ENCODE data around the gene TBC1D24. TPM values are rescaled to one million over a fixed set of nuclear protein-coding genes. Genes with fewer than 3 reads are reported as not detected.
A peak's percentile ranks its signal among the peaks of the same experiment; 100 is the strongest.

Gene TBC1D24
- total and polyA plus RNA-seq, 2 donors (not counting 1 experiment from before 2014, with no cell fraction given) = 7.1 to 9.4 TPM

GRCh38 chr16:2523801-2524231, 48.9 kb downstream of the TBC1D24 start:
- no peak overlapping the region for H3K27ac ChIP-seq (ENCODE audit: low read length in 2 of 2)
- Mint-ChIP-seq H3K27ac (peak overlapping the region; percentile 59), H3K9me3 (ENCODE audit: insufficient read depth) (no peaks in the 10 kb centered on the region), H3K4me3 (no peak overlapping the region), H3K27me3 (no peaks in the 10 kb centered on the region), H3K4me1 (peaks cover 34% of the 10 kb centered on the region)
- H3K9me3 ChIP-seq (ENCODE audit: control extremely low read depth in 1 of 3, control insufficient read depth in 2 of 3, insufficient read depth in 1 of 3, low read length in 2 of 3) = peaks cover 0 to 3% (median 0%) of the 10 kb centered on the region in 3 donors
- H4K20me1 ChIP-seq (ENCODE audit: control insufficient read depth, insufficient read depth, low read length, poor library complexity, severe bottlenecking) = peaks cover 31% of the 10 kb centered on the region
- WGBS (ENCODE audit: insufficient coverage) = 93% methylated on average over 6 of the region's 6 CpGs
- ChIA-PET POLR2A (no interaction called here), CTCF (no interaction called here)
- intact Hi-C loops (cut with micrococcal nuclease) = no loop called here
- peaks cover 18 to 22% of the 10 kb centered on the region in 2 donors for H3K4me1 ChIP-seq (ENCODE audit: control insufficient read depth in 2 of 2, insufficient read depth in 2 of 2, low read length in 2 of 2)
- H3K36me3 ChIP-seq (replicated peaks in 1 of 2; ENCODE audit: control extremely low read depth in 1 of 2, control insufficient read depth in 1 of 2, extremely low read depth in 1 of 2, insufficient read depth in 2 of 2, low read length in 1 of 2) = peaks cover 0 to 66% of the 10 kb centered on the region in 2 experiments
- no peak overlapping the region for H3K4me2 ChIP-seq (replicated peaks; ENCODE audit: low read depth, low read length, poor library complexity, severe bottlenecking)
- DNase-seq = no peak
- H3K4me3 ChIP-seq (ENCODE audit: control extremely low read depth in 1 of 5, extremely low read depth in 1 of 5, insufficient read depth in 1 of 5, low read depth in 2 of 5, low read length in 4 of 5) = no peak overlapping the region
- ATAC-seq (ENCODE audit: low read depth) = no peak
- H2AFZ ChIP-seq (ENCODE audit: insufficient read depth, low read depth, low read length, poor library complexity, severe bottlenecking) = no peak overlapping the region
- TF ChIP-seq CTCF (IDR thresholded peaks at IDR 0.05) (no peak), EZH2 (IDR thresholded peaks at IDR 0.05; ENCODE audit: borderline replicate concordance, insufficient read depth, low read depth, low read length, poor library complexity, severe bottlenecking) (no peak)
- no peaks in the 10 kb centered on the region for H3K27me3 ChIP-seq (replicated peaks in 1 of 4; ENCODE audit: control extremely low read depth in 1 of 4, control insufficient read depth in 3 of 4, insufficient read depth in 4 of 4, low read length in 3 of 4)
- H3K9ac ChIP-seq (ENCODE audit: low read length) = no peak overlapping the region
- peaks cover 76% of the 10 kb centered on the region for H3K79me2 ChIP-seq (ENCODE audit: control insufficient read depth, insufficient read depth, low read length)

GRCh38 chr16:2524339-2524938, 49.5 kb downstream of the TBC1D24 start:
- no peaks in the 10 kb centered on the region for H3K27me3 ChIP-seq (replicated peaks in 1 of 4; ENCODE audit: control extremely low read depth in 1 of 4, control insufficient read depth in 3 of 4, insufficient read depth in 4 of 4, low read length in 3 of 4)
- no peaks in the 10 kb centered on the region for H3K27me3 Mint-ChIP-seq
- peaks cover 0 to 3% (median 0%) of the 10 kb centered on the region in 3 donors for H3K9me3 ChIP-seq (ENCODE audit: control extremely low read depth in 1 of 3, control insufficient read depth in 2 of 3, insufficient read depth in 1 of 3, low read length in 2 of 3)
- ChIA-PET POLR2A (no interaction called here), CTCF (no interaction called here)
- peaks cover 29% of the 10 kb centered on the region for H3K4me1 Mint-ChIP-seq
- H3K4me3 Mint-ChIP-seq = no peak overlapping the region
- peaks cover 25% of the 10 kb centered on the region for H4K20me1 ChIP-seq (ENCODE audit: control insufficient read depth, insufficient read depth, low read length, poor library complexity, severe bottlenecking)
- no peak overlapping the region for H3K9ac ChIP-seq (ENCODE audit: low read length)
- peak overlapping the region; percentile 47 for H3K27ac Mint-ChIP-seq
- H3K36me3 ChIP-seq (replicated peaks in 1 of 2; ENCODE audit: control extremely low read depth in 1 of 2, control insufficient read depth in 1 of 2, extremely low read depth in 1 of 2, insufficient read depth in 2 of 2, low read length in 1 of 2) = peaks cover 0 to 67% of the 10 kb centered on the region in 2 experiments
- no peak overlapping the region for H2AFZ ChIP-seq (ENCODE audit: insufficient read depth, low read depth, low read length, poor library complexity, severe bottlenecking)
- H3K4me2 ChIP-seq (replicated peaks; ENCODE audit: low read depth, low read length, poor library complexity, severe bottlenecking) = no peak overlapping the region
- TF ChIP-seq EZH2 (IDR thresholded peaks at IDR 0.05; ENCODE audit: borderline replicate concordance, insufficient read depth, low read depth, low read length, poor library complexity, severe bottlenecking) (no peak), CTCF (IDR thresholded peaks at IDR 0.05) (no peak)
- no peak overlapping the region for H3K4me3 ChIP-seq (ENCODE audit: control extremely low read depth in 1 of 5, extremely low read depth in 1 of 5, insufficient read depth in 1 of 5, low read depth in 2 of 5, low read length in 4 of 5)
- DNase-seq (no peak), ATAC-seq (ENCODE audit: low read depth) (no peak)
- H3K27ac ChIP-seq (ENCODE audit: low read length in 2 of 2) = no peak overlapping the region
- WGBS (ENCODE audit: insufficient coverage) = 98% methylated on average over 6 of the region's 9 CpGs
- intact Hi-C loops (cut with micrococcal nuclease) = no loop called here
- peaks cover 12 to 17% of the 10 kb centered on the region in 2 donors for H3K4me1 ChIP-seq (ENCODE audit: control insufficient read depth in 2 of 2, insufficient read depth in 2 of 2, low read length in 2 of 2)
- H3K79me2 ChIP-seq (ENCODE audit: control insufficient read depth, insufficient read depth, low read length) = peaks cover 76% of the 10 kb centered on the region
- H3K9me3 Mint-ChIP-seq (ENCODE audit: insufficient read depth) = no peaks in the 10 kb centered on the region

Data from B cell (primary cell).